Measurements from ENCODE around the gene TSHZ3. TPM values are rescaled to one million over a fixed set of nuclear protein-coding genes. Genes with fewer than 3 reads are reported as not detected.

TSHZ3 gene
- total and polyA plus RNA-seq, 2 of the 8 experiments (the other 6 are each of a cell fraction or from before 2014, with no cell fraction given) = 3.1 to 12.3 TPM

GRCh38 chr19:31390711-31391110, 41.5 kb upstream of the TSHZ3 start (continued):
- TF ChIP-seq SIN3A (conservative IDR thresholded peaks at IDR 0.05 in 1 of 2, IDR thresholded peaks at IDR 0.05 in 1 of 2; ENCODE audit: low read depth in 1 of 2, low read length in 2 of 2) (no peak), JUND (IDR thresholded peaks at IDR 0.05; ENCODE audit: low read length) (no peak), GABPA (IDR thresholded peaks at IDR 0.05; ENCODE audit: borderline replicate concordance, insufficient read depth, low read length) (no peak)
